HT-29 (cell line): ENCODE measurements around the gene AMD1. TPM values are rescaled to one million over a fixed set of nuclear protein-coding genes. Genes with fewer than 3 reads are reported as not detected.
"Not testable (repeated sequence)": the region's sequence is repeated elsewhere in the genome, so short reads cannot be mapped to it uniquely, and the experiment has no call there.

Experiments
- DNase-seq: peaks from one replicate; pipeline ENCODE4 v3.0.0-alpha.2; 2015; ENCODE audit warnings: low spot score
- total RNA-seq: library from RNA; depleted of rRNA; stranded (reverse); fragments of >200 nt; shearing (Covaris generic); gene quantifications from 2 replicates; pipeline ENCODE4 v1.2.3, GENCODE V29; 2014

Gene AMD1
- total RNA-seq, 1 experiment from 2014 or later, result 42.2 TPM

DNA sequence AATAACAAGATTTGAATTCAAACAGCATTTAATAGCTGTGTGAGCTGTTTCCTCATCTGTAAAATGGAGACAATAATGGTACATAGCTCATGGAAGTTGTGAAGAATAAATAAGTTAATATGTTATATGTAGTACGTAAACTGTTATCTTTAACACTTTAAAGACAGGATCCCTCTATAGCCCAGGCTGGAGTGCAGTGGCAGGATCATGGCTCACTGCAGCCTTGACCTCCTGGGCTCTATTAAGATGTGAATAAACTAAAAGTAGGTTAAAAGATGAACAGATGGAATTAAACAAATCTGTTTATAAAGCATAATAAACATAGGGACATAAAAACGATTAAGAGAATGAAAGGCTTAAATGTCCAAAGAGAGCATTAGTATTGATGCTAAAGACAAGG is 3.0 kb downstream of the AMD1 start:
- DNase-seq, result no peak

DNA sequence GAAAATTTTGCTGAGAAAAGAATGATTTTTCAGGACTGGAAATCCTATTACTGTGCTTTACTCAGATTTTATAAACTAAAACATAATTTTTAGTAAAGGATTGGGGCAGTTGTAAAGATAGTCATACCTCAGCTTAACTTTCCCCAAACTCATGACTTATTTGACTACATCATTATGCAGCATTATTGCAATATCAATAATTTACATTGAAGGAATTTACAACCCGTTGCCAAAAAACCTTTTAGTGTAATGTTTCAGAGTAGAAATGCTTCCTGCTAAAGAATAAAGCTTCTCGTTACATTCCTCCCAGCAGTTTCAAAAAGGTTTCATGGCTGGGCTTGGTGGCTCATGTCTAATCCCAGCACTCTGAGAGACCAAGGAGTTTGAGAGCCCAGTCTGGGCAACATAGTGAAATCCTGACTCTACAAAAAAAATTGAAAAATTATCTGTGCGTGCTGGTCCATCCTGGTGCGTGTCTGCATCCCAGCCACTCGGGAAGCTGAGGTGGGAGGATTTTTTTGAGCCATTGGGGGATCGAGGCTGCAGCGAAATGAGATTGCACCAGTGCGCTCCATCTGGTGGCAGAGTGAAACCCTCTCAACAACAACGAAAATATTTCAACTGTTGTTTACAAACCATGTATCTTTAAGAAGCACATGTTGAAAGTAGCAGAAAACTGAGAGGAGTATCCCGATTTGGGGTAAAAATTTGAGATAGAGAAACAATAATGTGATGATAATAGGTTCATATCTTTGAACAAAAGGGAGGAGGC is 4.4 kb downstream of the AMD1 start:
- peak; percentile 57 for DNase-seq

DNA sequence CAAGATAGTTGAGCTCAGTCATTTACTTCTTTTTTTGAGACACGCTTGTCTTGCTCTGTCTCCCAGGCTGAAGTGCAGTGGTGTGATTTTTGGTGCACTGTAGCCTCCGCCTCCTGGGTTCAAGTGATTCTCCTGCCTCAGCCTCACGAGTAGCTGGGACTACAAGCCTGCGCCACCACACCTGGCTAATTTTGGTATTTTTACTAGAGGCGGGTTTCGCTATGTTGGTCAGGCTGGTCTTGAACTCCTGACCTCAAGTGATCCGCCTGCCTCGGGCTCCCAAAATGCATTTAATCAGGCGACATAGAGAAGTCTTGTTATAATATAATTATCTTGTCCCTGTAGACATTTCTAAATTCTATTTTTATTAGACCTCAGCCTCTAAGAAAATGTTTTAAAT is 6.1 kb downstream of the AMD1 start:
- DNase-seq, result no peak

DNA sequence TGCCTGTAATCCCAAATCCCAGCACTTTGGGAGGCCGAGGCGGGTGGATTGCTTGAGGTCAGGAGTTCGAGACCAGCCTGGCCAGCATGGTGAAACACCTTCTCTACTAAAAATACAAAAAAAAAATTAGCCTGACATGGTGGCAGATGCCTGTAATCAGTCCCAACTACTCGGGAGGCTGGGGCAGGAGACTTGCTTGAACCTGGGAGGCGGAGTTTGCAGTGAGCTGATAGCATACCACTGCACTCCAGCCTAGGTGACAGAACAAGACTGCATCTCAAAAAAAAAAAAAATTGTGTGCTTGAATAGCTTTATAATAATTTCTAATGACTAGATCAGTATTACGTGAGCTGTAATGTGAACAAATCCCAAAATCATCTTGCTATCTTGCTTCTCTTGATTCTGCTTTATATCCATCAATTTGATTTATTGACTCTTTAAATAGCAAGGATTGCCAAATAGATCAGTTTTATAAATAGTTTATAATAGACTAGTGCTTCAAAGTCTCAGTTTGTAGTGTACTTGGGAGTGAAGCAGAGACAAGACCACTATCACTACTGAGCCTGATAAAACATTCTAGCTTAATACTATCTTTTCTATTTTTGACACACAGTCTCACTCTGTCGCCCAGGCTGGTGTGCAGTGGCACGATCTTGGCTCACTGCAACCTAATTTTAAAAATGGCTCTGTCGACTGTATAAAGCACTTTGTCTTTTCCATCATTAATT is 7.1 kb downstream of the AMD1 start:
- no peak for DNase-seq

DNA sequence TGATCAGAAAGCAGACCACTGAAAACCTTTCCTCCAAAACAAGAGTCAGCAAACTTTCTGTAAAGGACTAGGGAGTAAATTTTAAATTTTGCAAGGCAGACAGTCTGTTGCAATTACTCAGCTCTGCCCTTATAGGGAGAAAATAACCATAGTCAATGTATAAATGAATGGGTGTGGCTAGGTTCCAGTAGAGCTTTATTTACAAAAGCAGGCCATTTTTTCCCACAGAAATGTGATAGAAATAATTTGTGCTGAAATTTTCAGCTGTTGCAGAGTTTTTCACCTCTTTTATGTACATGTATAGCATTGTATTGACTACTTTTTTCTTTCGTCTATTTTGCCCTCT is 7.7 kb downstream of the AMD1 start:
- no peak for DNase-seq

DNA sequence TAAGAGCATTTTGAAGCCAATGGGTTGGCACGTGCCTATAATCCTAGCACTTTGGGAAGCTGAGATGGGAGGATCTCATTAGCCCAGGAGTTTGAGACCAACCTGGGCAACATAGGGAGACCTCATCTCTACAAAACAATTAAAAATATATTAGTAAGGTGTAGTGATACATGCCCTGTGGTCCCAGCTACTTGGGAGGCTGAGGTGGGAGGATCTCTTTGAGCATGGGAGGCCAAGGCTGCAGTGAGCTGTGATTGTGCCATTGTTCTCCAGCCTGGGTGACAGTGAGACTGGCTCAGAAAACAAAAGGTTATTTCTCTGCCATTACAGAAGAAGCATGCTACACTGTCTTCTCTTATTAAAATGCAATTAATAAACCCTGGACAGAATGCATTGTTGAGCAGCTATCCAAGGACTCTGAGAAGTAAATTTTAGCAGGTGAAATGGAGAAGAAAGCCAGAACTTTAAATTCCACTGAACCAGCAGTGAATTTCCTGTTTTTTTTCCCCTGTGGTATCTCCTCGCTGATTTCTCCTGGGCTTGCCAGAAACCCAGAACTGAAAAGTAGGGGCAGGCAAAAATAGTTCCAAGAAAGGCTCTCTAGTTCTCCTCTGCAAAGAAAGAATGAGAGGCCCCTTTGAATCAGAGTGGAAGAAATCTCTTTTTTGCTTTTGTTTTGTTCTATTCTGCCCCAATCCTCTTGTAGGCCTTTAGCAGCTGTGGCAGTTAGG is 8.4 kb downstream of the AMD1 start:
- no peak for DNase-seq

- no peak for DNase-seq
These were observed 9.7 kb downstream of the AMD1 start for GRCh38 chr6:110884321-110884720.

DNA sequence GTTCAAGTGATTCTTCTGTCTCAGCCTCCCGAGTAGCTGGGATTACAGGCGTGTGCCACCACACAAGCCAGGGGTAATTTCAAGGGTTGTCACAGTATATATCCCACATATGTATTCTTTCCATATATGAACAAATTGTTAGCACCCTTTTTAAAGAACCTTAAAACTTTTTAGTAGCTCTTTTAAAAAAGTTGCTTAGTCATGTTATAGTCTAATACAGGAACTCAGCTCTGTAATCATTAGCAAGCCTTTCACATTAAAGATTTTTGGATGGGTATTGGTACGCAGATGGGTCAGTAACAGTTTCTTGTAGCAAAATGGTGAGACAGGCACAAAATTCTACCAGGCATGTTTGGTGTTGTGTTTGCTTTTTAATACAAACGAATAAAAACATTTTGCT is 10.9 kb downstream of the AMD1 start:
- DNase-seq, result no peak

GRCh38 chr6:110886555-110887167 is 12.1 kb downstream of the AMD1 start:
- DNase-seq, result no peak

DNA sequence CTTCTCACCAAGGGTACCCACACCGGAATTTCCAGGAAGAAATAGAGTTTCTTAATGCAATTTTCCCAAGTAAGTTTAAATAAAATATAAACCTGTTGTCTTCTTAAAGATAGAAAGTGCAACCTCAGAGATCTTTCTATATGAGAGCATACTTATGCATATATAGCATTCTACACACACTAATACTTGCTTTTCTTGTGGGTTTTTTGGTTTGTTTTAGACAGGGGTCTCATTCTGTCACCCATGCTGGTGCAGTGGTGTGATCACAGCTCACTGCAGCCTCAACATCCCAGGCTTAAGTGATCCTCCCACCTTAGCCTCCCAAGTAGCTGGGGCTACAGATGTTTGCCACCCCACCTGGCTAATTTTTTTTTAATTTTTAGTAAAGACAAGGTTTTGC is 15.7 kb downstream of the AMD1 start:
- DNase-seq, result no peak

GRCh38 chr6:110895907-110896608 is 21.5 kb downstream of the AMD1 start:
- DNase-seq, result no peak

DNA sequence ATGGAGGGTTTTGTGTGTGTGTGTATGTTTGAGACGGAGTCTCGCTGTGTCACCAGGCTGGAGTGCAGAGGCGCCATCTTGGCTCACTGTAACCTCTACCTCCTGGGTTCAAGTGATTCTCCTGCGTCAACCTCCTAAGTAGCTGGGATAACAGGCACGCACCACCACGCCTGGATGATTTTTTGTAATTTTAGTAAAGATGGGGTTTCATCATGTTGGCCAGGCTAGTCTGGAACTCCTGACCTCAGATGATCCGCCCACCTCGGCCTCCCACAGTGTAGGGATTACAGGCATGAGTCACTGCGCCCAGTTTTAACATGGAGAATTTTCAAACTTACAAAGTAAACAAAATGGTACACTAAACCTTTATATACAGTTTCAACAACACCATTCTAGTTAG is 22.8 kb downstream of the AMD1 start:
- DNase-seq, result no peak

- no peak for DNase-seq
These were observed 23.5 kb downstream of the AMD1 start for GRCh38 chr6:110898111-110898510.

- DNase-seq, result no peak
These were observed 25.5 kb downstream of the AMD1 start for GRCh38 chr6:110900028-110900598.

GRCh38 chr6:110901601-110902000 is 27.0 kb downstream of the AMD1 start:
- DNase-seq, result not testable (repeated sequence)

DNA sequence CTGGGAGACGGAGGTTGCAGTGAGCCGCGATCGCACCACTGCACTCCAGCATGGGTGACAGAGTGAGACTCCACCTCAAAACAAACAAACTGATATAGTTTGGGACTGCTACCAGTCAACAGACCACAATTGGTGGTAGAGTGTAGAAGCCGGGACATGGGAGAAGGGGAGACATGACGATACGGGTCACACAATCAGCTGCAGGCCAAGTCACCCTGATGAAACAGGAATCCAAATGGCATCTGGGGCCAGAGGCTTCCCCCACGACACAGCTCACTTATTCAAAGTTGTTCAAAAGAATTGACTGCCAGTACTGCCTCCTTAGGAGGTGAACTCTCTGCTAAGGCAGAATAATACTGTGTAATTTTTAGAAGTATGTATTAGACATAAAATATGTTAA is 27.5 kb downstream of the AMD1 start:
- DNase-seq, result no peak

DNA sequence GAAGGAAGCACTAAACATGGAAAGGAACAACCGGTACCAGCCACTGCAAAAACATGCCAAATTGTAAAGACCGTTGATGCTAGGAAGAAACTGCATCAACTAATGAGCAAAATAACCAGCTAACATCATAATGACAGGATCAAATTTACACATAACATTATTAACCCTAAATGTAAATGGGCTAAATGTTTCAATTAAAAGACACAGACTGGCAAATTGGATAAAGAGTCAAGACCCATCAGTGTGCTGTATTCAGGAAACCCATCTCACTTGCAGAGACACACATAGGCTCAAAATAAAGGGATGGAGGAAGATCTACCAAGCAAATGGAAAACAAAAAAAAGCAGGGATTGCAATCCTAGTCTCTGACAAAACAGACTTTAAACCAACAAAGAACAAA is 31.7 kb downstream of the AMD1 start:
- DNase-seq, result not testable (repeated sequence)

DNA sequence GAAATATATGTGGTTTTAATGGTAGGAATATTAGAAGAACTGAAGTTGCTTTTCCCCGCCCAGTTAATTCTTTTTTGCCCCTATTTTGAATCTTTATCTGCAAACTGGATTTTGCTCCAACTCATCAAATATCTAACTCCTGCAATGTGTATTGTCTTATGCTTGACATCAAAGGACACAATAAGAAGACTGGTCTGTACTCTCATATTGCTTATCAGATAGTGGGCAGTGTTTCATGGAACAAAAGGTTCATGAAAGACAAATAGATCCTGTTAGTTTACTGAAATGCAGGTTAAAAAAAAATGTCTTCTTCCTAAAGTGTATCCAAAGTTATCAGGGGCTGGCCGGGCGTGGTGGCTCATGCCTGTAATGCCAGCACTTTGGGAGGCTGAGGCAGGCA is 56.2 kb downstream of the AMD1 start:
- DNase-seq, result no peak

GRCh38 chr6:110933912-110934311 is 59.3 kb downstream of the AMD1 start:
- no peak for DNase-seq

- DNase-seq, result no peak
These were observed 59.9 kb downstream of the AMD1 start for GRCh38 chr6:110934381-110934898.

DNA sequence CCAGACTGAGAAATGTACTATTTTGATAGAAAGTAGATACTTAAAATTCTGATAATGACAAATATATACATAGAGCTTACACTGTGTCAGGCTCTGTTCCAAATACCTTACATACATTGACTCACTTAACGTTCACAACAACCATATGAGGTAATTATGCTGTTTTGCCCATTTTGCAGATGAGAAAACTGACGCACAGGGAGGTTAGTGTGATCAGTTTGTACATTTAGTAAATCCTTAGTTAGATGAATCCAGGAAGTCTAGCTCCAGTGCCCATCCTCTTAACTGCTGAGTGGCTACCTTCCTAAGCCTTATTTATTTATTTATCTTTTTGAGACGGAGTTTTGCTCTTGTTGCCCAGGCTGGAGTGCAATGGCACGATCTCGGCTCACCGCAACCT is 60.6 kb downstream of the AMD1 start:
- no peak for DNase-seq
